ENCODE measurements around the gene SLC17A7. TPM values are rescaled to one million over a fixed set of nuclear protein-coding genes. Genes with fewer than 3 reads are reported as not detected.

SLC17A7 gene
- total and polyA plus RNA-seq, 2 of the 8 experiments (the other 6 are each of a cell fraction or from before 2014, with no cell fraction given): 2.7 to 3.0 TPM

DNA sequence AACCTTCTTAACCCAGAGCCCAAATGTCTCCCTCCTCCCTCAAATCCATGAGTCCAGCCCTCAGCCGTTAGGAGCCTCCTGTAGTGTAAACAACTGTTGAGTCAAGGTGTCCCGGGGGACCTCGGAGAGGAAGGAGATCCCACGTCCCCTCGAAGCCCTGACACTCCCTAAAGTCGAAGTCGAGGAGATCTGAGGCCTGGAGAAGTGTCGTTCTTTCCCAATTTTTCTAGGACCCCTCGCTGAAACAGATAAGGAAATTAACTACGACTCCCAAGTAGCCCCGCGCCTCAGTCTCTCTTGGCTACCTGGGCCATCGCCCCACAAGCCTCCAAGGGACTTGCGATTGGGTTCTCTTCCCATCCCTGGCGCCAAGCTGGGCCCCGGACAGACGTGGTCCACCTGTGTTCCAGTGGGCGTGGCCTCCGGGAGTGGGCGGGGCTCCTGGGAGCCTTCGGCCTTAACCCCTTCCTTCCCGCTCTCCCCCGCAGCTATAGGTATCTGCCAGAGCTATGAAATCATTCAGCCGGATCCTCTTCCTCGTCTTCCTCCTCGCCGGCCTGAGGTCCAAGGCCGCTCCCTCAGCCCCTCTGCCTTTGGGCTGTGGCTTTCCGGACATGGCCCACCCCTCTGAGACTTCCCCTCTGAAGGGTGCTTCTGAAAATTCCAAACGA lies 15.3 kb downstream of the SLC17A7 start (continued):
- TF ChIP-seq, protein P1, sequence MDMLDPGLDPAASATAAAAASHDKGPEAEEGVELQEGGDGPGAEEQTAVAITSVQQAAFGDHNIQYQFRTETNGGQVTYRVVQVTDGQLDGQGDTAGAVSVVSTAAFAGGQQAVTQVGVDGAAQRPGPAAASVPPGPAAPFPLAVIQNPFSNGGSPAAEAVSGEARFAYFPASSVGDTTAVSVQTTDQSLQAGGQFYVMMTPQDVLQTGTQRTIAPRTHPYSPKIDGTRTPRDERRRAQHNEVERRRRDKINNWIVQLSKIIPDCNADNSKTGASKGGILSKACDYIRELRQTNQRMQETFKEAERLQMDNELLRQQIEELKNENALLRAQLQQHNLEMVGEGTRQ (IDR thresholded peaks at IDR 0.05; ENCODE audit: low read length): no peak
- TF ChIP-seq EZH2 (IDR thresholded peaks at IDR 0.05; ENCODE audit: low read depth, low read length, severe bottlenecking) (no peak), RFX5 (IDR thresholded peaks at IDR 0.05; ENCODE audit: borderline replicate concordance, low read depth, low read length) (no peak)
